ENCODE measurements around the gene RANBP9. TPM values are rescaled to one million over a fixed set of nuclear protein-coding genes. Genes with fewer than 3 reads are reported as not detected.
A peak's percentile ranks its signal among the peaks of the same experiment; 100 is the strongest.

Gene RANBP9
- total and polyA plus RNA-seq, 2 of the 13 experiments (the other 11 are each of a cell fraction or from before 2014, with no cell fraction given), result 26.6 to 30.6 TPM

DNA sequence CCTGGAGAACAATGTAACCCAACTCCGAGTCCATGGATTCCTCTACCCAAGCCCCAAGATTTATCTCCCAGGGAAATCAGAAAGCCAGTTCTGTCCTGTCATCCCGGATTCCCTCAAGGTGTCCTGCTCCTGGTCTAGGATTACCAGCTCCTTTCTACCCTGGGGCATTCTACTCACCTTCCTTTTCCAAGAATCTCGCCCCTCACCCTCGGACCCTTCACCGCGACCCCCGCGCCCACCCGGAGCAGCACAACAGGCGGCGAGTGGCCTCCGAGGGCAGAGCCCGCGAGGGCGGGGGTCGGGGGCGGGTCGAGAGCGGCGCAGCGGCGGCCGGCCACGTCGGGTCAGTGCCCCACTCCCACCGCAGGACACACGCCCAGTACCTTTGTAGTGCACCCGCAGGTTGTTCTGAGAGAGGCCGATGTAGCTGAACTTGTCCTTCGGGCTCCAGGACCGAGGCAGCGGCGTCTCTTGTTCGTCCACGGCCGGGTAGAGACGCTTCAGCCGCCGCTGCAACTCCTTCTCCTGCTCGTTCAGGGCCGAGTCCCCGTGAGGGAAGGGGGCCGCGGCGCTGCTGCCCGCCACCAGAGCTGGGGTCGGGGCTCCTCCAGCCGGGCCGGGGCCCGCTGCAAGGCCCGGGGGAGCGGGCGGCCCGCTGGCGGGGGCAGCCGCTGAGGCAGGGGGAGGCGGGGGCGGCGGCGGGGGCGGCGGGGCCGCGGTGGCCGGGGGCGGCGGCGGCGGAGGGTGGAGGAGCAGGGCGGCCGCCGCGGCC lies 897 bp downstream of the RANBP9 start (continued):
- TF ChIP-seq ZNF766 (CRISPR knock-in tag; IDR thresholded peaks at IDR 0.05; ENCODE audit: borderline replicate concordance), result 0 out of 2 replicates have a peak, but pooled peaks have one; percentile 51
- TF ChIP-seq KLF11 (CRISPR knock-in tag; IDR thresholded peaks at IDR 0.05), result no peak
- no peak for TF ChIP-seq ZNF101 (CRISPR knock-in tag; IDR thresholded peaks at IDR 0.05; ENCODE audit: borderline replicate concordance, low read depth)
- no peak for TF ChIP-seq ZNF7 (CRISPR knock-in tag; IDR thresholded peaks at IDR 0.05)
- peak; percentile 40; the same call in 1 of the 2 replicates for TF ChIP-seq RXRB (CRISPR knock-in tag; IDR thresholded peaks at IDR 0.05; ENCODE audit: borderline replicate concordance)
- no peak for TF ChIP-seq SMAD9 (CRISPR knock-in tag; IDR thresholded peaks at IDR 0.05)
- no peak for TF ChIP-seq HNF1A (IDR thresholded peaks at IDR 0.05; ENCODE audit: low read depth)
- TF ChIP-seq HNF1A (CRISPR knock-in tag; IDR thresholded peaks at IDR 0.05; ENCODE audit: borderline replicate concordance), result peak; percentile 26; the same call in 1 of the 2 replicates
- no peak for TF ChIP-seq PCBP2 (optimal IDR thresholded peaks at IDR 0.05; ENCODE audit: low read depth, low read length, poor library complexity, severe bottlenecking)
- 0 out of 2 replicates have a peak, but pooled peaks have one; percentile 27 for TF ChIP-seq HNRNPL (IDR thresholded peaks at IDR 0.05; ENCODE audit: low read depth, low read length)
- TF ChIP-seq MEIS2 (CRISPR knock-in tag; IDR thresholded peaks at IDR 0.05), result no peak
- TF ChIP-seq, protein P1, sequence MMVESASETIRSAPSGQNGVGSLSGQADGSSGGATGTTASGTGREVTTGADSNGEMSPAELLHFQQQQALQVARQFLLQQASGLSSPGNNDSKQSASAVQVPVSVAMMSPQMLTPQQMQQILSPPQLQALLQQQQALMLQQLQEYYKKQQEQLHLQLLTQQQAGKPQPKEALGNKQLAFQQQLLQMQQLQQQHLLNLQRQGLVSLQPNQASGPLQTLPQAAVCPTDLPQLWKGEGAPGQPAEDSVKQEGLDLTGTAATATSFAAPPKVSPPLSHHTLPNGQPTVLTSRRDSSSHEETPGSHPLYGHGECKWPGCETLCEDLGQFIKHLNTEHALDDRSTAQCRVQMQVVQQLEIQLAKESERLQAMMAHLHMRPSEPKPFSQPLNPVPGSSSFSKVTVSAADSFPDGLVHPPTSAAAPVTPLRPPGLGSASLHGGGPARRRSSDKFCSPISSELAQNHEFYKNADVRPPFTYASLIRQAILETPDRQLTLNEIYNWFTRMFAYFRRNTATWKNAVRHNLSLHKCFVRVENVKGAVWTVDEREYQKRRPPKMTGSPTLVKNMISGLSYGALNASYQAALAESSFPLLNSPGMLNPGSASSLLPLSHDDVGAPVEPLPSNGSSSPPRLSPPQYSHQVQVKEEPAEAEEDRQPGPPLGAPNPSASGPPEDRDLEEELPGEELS (CRISPR knock-in tag; IDR thresholded peaks at IDR 0.05), result no peak
- no peak for TF ChIP-seq ZNF703 (CRISPR knock-in tag; IDR thresholded peaks at IDR 0.05; ENCODE audit: borderline replicate concordance)
- peak; percentile 50; the same call in 1 of the 2 replicates for TF ChIP-seq HDAC2 (CRISPR knock-in tag; IDR thresholded peaks at IDR 0.05)
- TF ChIP-seq, protein P2, sequence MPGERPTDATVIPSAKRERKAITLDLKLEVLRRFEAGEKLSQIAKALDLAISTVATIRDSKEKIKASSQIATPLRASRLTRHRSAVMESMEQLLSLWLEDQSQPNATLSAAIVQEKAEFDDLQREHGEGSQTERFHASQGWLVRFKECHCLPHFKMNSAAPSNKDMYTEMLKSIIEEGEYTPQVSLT (CRISPR knock-in tag; IDR thresholded peaks at IDR 0.05; ENCODE audit: borderline replicate concordance, low read depth), result no peak
- peak; percentile 24; the same call in 1 of the 2 replicates for TF ChIP-seq POGK (CRISPR knock-in tag; conservative IDR thresholded peaks at IDR 0.05)
- TF ChIP-seq ZFP37 (CRISPR knock-in tag; IDR thresholded peaks at IDR 0.05; ENCODE audit: borderline replicate concordance), result no peak
- TF ChIP-seq THAP8 (CRISPR knock-in tag; IDR thresholded peaks at IDR 0.05; ENCODE audit: borderline replicate concordance), result no peak
- no peak for TF ChIP-seq HNF4G (IDR thresholded peaks at IDR 0.05; ENCODE audit: borderline replicate concordance, low read depth, low read length)
- peak; percentile 51; the same call in 1 of the 2 replicates for TF ChIP-seq HNF4G (CRISPR knock-in tag; IDR thresholded peaks at IDR 0.05; ENCODE audit: borderline replicate concordance, low read depth)
